ENCODE measurements around the gene METTL6.
"Not testable (repeated sequence)": the region's sequence is repeated elsewhere in the genome, so short reads cannot be mapped to it uniquely, and the experiment has no call there.

METTL6 gene

DNA sequence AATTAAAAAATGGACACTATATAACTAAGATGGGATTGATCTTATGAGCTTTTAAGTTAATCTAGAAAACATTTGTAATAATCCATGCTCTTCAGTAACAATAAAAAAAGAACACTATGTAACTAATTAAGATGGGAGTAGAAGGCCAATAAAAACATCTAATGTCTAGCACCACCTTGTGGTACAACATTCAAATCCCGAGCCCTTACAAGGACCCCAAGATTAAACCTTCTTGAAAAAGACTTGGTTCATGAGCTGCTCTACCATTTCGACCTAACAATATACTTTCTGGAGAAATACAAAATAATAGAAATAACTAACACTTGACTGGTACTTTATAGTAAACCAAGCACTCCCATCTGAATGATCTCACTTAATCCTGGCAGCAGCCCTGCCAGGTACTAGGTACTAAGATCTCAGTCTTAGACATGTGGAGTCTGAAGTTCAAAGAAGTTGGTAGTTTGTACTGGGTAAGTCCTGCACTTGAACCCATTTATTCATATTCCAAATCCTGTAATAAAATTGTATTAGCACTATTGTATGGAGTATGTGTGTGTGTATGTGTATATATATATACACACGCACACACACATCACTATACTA is 21.8 kb downstream of the METTL6 start:
- in situ Hi-C loops (cut with MboI; ENCODE audit: low sequenced_read_pairs), result no loop called here

DNA sequence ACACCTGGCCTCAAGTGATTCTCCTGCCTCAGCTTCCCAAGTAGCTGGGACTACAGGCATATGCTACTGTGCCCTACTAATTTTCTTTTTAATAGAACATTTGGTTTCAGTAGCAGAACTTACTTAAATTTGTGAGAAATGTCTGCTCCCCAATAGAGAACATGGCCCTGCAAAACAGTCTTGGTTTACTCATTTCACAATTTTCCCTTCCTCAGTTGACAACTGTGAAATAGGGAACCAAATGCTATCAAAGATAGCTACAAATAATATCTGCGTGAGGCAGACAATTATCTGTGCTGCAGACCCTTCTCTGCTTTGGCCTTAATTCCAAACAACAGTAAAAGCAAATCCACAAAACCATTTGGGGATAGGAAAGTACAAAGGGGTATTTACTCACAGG is 22.6 kb downstream of the METTL6 start:
- in situ Hi-C loops (cut with MboI; ENCODE audit: low sequenced_read_pairs), result no loop called here

DNA sequence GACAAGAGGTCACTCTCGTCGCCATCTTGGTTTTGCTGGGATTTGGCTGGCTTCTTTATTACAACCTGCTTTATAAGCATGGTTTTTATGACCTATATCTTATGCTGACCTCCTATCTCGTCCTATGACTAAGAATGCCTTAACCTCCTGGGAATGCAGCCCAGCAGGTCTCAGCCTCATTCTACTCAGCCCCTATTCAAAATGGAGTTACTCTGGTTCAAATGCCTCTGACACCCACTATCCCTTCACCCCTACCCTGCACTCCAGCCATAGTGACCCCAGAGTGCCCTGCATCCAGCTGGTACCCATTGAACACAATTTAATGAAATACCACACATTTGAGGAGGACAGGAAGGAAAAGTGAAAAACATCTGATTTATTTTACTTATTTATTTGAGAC is 23.4 kb downstream of the METTL6 start:
- in situ Hi-C loops (cut with MboI; ENCODE audit: low sequenced_read_pairs), result no loop called here

DNA sequence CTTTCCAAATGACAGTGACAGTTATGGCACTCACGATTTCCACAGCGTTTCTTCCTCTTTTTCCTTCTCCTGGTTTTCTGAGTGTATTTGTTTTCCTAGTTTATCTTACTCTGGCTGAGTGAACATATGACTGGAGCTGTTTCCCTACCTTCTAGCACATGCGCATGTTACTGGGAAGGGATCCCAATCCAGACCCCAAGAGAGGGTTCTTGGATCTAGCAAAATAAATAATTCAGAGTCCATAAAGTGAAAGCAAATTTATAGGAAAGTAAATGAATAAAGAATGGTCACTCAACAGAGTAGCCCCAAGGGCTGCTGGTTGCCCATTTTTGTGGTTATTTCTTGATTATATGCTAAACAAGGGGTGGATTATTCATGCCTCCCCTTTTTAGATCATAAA is 23.8 kb downstream of the METTL6 start:
- in situ Hi-C loops (cut with MboI; ENCODE audit: low sequenced_read_pairs), result no loop called here

DNA sequence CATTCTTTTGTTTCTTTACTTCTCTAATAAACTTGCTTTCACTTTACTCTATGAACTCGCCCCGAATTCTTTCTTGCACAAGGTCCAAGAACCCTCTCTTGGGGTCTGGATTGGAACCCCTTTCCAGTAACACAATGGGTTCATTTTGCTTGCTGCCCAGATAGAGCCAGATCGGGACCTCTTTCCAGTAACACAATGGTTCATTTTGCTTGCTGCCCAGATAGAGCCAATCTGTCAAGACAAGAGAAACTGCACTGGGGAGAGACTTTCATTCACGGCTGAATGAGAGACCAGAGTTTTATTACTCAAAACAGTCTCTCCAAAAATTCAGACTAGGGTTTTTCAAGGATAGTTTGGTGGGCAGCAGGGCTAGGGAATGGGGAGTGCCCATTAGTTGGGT is 25.4 kb downstream of the METTL6 start:
- in situ Hi-C loops (cut with MboI; ENCODE audit: low sequenced_read_pairs), result no loop called here

DNA sequence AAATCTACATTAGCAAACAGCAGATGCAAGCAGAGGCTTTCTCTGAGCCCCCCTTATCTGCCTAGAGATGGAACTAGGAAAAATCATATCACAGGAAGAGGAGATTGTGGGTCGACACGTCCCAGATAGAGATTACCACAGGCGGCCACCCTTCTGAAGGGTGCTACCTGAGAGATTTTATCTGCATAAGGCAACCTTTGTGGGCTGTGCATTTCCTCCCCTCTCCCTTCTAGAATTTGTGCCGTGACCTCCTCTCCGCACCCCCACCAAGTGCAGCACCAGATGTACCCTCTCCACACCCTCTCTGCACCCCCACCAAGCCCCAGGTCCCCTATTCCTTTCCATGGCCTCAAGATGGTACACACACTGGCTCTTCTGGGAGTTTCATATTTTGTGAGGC is 27.4 kb downstream of the METTL6 start:
- in situ Hi-C loops (cut with MboI; ENCODE audit: low sequenced_read_pairs), result no loop called here

DNA sequence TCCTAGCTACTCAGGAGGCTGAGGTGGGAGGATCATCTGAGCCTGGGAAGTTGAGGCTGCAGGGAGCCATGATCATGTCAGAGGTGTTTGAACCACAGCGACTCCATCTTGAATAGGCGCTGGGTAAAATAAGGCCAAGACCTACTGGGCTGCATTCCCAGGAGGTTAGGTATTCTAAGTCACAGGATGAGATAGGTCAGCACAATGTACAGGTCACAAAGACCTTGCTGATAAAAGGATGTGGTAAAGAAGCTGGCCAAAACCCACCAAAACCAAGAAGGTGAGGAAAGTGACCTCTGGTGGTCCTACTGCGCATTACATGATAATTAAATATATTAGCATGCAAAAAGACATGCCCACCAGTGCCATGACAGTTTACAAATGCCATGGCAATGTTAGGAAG is 28.6 kb downstream of the METTL6 start:
- in situ Hi-C loops (cut with MboI; ENCODE audit: low sequenced_read_pairs), result not testable (repeated sequence)

DNA sequence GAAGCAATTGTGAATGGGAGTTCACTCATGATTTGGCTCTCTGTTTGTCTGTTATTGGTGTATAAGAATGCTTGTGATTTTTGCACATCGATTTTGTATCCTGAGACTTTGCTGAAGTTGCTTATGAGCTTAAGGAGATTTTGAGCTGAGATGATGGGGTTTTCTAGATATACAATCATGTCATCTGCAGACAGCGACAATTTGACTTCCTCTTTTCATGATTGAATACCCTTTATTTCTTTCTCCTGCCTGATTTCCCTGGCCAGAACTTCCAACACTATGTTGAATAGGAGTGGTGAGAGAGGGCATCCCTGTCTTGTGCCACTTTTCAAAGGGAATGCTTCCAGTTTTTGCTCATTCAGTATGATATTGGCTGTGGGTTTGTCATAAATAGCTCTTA is 34.1 kb downstream of the METTL6 start:
- in situ Hi-C loops (cut with MboI; ENCODE audit: low sequenced_read_pairs), result not testable (repeated sequence)

DNA sequence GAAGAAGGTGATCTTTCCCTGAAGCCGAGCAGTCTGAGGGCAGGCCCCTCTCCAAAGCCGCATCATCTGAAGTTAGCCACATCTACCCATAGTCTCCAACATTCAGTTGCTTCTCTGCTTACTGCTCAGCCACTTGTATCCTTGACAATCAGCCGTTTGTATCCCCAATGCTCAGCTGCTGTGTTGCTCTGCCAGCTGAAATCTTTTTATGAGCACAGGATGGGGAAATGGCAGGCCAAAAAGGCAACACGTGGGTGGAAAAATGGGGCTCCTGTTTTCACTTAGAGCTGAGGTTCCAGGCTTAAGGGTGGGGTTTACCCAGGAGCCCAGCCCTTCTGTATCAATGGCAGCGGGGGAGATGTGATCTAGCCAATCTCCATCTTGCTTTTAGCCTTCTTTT is 36.3 kb downstream of the METTL6 start:
- in situ Hi-C loops (cut with MboI; ENCODE audit: low sequenced_read_pairs), result no loop called here

DNA sequence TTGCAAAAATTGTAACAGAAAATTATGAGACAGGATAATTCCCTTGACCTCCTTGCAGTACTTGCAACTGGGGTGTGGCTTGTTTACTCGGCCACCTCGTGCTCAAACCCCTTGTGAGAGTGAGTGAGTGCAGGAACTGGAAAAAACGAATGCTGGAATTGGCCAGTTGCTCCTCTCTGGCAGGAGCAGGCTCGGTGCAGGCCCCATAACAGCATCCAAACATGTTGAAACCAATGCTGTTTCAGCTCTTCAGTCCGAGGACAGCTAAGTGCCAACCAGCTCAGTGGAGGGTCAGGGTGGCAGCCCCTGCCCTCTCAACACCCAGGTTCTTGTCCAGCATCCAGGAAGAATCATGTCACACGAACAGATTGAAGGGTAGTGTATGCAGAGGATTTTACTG is 36.9 kb downstream of the METTL6 start:
- in situ Hi-C loops (cut with MboI; ENCODE audit: low sequenced_read_pairs), result no loop called here

DNA sequence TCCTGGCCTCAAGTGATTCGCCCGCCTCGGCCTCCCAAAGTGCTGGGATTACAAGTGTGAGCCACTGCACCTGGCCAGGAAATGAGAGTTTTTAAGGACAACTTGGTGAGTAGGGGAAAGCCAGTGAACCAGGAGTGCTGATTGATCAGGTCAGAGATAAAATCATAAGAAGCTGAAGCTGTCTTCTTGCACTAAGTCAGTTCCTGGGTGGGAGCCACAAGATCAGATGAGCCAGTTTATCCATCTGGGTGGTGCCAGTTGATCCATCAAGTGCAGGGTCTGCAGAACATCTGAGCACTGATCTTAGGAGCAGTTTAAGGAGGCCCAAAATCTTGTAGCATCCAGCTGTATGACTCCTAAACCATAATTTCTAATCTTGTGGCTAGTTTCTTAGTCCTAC is 39.0 kb downstream of the METTL6 start:
- in situ Hi-C loops (cut with MboI; ENCODE audit: low sequenced_read_pairs), result not testable (repeated sequence)

DNA sequence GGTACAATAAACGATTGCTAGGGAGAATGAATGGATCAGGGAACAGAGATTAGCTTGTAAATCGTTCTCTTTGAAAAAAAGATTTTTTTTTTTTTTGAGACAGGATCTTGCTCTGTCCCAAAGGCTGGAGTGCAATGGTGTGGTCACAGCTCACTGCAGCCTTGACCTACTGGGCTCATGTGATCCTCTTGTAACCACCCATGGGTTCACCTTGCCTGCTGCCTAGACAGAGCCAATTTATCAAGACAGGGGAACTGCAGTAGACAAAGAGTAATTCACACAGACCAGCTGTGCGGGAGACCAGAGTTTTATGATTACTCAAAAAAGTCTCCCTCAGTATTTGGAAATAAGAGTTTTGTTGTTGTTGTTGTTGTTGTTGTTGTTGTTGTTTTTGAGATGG is 39.6 kb downstream of the METTL6 start:
- in situ Hi-C loops (cut with MboI; ENCODE audit: low sequenced_read_pairs), result no loop called here

DNA sequence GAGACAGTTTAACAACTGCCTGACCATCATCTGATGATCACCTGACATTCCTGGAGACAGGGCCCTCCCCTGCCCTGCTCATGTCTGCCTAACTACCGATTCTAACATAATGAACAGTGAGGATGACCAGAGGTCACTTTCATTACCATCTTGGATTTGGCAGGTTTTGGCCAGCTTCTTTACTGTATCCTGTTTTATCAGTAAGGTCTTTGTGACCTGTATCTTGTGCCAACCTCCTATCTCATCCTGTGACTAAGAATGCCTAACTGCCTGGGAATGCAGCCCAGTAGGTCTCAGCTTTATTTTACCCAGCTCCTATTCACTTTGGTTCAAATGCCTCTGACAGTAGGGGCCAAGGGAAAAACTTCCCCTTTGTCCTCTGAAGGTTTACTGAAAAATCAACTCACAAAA is 40.2 kb downstream of the METTL6 start:
- in situ Hi-C loops (cut with MboI; ENCODE audit: low sequenced_read_pairs), result no loop called here

DNA sequence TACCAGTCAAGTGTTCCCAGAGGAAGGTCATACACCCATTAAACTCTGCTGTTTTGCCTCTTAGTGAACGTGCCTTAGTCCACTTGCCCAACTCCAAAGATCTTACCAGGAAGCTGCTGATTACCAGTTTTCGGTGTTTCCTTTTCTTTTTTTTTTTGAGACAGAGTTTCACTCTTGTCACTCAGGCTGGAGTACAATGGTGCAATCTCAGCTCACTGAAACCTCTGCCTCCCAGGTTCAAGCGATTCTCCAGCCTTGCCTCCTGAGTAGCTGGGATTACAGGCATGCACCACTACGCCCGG is 40.7 kb downstream of the METTL6 start:
- in situ Hi-C loops (cut with MboI; ENCODE audit: low sequenced_read_pairs), result not testable (repeated sequence)

DNA sequence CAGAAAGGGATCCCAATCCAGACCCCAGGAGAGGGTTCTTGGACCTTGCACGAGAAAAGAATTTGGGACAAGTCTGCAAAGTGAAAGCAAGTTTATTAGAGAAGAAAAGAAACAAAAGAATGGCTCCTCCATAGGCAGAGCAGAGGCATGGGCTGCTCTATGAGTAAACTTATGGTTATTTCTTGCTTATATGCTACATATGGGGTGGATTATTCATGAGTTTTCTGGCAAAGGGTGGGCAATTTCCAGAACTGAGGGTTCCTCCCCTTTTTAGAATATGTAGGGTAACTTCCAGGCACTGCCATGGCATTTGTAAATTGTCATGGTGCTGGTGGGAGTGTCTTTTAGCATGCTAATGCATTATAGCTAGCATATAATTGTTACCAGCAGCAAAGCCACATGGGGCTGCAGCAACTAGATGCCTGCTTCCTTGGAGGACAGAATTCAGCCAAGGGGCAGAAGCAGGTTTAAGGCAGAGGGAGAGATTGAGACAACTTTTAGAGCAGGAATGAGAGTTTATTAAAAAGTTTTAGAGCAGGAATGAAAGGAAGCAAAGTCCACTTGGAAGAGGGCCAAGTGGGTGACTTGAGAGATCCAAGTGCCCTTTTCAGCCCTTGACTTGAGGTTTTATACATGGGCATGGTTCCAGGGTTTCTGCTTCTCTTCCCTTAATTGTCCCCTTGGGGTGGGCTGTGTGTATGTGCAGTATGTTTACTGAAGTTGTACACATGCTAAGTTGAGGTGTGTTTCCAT is 41.3 kb downstream of the METTL6 start:
- in situ Hi-C loops (cut with MboI; ENCODE audit: low sequenced_read_pairs), result no loop called here

DNA sequence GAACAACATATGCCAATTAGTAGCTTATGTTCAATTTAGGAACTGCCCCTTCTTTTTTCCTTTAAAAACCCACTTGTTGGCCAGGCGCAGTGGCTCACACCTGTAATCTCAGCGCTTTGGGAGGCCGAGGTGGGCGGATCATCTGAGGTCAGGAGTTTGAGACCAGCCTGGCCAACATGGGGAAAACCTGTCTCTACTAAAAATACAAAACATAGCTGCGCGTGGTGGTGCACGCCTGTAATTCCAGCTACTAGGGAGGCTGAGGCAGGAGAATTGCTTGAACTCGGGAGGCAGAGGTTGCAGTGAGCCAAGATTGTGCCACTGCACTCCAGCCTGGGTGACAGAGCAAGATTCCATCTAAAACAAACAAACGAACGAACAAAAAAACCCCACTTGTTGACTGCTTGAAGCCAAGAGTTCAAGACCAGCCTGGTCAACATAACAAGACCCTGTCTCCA is 42.1 kb downstream of the METTL6 start:
- in situ Hi-C loops (cut with MboI; ENCODE audit: low sequenced_read_pairs), result not testable (repeated sequence)

DNA sequence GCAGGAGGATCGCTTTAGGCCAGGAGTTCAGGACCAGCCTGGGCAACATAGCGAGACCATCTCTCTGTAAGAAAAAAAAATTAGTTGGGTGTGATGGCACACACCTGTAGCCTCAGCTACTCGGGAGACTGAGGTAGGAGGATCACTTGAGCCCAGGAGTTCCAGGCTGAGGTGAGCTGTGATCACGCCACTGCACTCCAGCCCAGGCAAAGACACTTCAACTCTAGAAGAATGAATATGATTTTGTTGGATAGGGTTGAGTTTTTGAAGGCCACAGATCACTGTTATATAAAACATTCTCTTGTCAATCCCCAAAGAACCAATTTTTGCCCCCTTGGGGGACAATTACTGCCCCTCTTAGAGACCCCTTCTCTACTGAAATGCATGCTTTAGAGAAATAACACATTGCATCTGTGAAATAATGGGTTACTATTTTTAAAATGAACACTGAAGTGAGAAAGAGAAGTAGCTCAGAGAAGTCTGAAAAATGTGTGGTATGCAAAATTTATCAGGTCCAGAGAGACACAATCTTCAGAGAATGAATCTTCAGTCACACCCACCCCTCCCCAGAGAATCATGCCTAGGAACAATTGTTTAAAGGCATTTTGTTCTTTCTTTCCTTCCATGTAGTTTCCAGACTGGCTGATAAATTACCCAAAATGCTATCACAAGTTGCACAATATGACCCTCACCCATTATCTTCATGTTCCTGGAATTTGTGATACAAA is 42.7 kb downstream of the METTL6 start:
- in situ Hi-C loops (cut with MboI; ENCODE audit: low sequenced_read_pairs), result no loop called here

DNA sequence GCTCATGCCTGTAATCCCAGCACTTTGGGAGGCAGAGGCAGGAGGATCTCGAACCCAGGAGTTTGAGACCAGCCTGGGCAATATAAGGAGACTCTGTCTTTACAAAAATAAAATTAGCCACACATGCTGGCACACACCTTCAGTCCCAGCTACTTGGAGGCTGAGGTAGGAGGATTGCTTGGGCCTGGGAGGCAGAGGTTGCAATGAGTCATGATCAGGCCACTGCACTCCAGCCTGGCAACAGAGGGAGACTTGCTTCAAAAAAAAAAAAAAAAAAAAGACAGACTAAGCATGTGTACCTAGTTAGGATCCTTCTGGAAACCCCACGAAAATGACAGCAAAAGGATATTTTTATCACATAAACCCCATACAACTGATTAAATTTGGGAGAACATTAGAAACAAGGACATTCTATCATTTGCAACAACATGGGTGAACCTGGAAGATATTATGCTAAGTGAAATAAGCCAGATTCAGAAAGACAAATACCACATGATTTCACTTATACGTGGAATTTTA is 44.9 kb downstream of the METTL6 start:
- in situ Hi-C loops (cut with MboI; ENCODE audit: low sequenced_read_pairs), result no loop called here

DNA sequence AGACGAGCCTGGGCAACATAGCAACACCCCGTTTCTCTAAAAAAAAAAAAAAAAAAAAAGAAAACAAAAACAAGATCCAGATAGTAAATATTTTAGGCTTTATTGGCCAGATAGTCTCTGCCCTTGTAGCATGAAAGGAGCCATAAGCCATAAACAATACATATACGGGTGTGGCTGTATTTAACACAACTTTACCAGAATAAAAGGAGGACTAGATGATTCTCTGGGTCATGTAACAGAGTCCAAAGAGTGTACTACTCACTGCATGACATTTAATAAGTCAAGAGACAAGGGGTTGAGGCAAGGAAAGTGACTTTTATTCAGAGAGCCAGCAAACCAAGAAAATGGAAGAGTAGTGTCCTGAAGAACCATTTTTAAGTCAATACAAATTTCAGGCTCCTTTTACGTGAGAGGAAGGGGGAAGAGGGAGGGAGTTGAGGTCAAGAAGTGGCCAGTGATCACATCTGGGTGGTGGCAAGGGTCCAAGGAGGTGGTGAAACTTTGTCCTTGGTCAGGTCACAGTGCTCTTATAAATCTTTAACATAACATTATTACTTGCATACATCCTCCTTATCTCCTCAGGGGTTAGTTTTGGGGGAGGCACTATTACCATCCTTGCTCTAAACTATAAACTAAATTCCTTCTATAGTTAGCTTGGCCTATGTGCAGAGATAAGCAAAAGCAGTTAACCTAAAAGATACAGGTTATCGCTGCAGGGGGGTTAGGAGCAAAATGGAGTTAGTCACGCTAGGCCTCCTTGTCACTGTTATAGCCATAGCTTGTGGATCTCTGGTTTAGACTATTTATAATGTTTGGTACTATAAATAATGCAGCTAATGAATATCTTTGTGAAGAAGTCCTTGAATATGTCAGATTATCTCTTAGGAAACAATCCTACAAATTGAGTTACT is 46.1 kb downstream of the METTL6 start:
- in situ Hi-C loops (cut with MboI; ENCODE audit: low sequenced_read_pairs), result no loop called here

DNA sequence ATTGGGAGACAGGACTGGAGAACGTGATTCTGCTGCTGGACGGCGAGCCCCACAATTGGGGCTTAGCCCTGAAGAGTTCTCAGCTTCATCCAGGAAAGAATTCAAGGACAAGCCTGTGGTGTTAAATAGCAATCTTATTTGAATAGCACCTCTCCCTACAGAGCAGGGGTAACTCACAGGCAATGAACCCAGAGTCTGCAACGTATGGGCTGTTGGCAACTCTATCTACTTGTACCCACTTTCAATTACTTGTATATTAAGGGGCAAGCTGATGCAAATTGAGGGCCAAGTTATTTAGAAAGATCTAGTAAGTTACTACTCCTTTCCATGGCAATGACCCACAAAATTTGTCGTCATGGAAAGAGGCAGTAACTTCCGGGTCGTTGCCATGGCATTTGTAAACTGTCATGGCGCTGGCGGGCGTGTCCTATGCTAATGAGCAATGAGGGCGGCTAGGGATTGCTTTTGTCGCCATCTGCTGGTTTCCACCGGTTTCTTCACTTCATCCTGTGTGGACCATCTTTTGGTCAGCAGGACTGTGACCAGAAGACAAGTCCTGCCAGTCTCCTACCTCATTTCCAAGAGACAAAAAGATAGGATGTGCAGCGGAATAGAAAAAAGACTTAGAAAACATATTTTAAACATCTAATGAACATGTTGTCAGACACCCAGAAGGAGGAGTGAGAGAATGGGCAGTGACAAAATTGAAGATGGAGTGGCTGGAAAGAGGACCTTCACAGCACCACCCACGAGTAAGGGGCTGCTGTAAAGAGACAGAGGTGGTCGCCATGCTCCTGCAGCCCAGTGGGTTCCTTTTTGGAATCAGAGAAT is 49.2 kb downstream of the METTL6 start:
- in situ Hi-C loops (cut with MboI; ENCODE audit: low sequenced_read_pairs), result no loop called here

All from hTERT RPE-1 (cell line).